Small intestine (tissue), 7 donors: ENCODE data around the gene FCRL3. TPM values are rescaled to one million over a fixed set of nuclear protein-coding genes. Genes with fewer than 3 reads are reported as not detected.

Source experiments
- DNase-seq, 2 donors: peaks; one replicate each; pipeline versions ENCODE4 v3.0.0 to v3.0.0-alpha.2; 2013
- FAIRE-seq: peaks from 2 replicates; lab custom pipeline; 2012; peaks lifted over from hg19 to GRCh38; lab: Jason Lieb, UNC
- H3K27ac ChIP-seq, 3 donors: one replicate each; pipeline ENCODE4 v1.5.1; 2013; ENCODE audit warnings: low read length in 2 of 3, mild to moderate bottlenecking in 2 of 3, control low read depth in 1 of 3, inconsistent platforms in 1 of 3, low read depth in 1 of 3, moderate library complexity in 1 of 3
- H3K27me3 ChIP-seq, 3 donors: one replicate each; pipeline ENCODE4 v1.6.1; 2013; ENCODE audit warnings: low read length in 3 of 3, inconsistent platforms in 1 of 3; ENCODE audit not compliant: control insufficient read depth in 3 of 3, insufficient read depth in 3 of 3
- H3K36me3 ChIP-seq, 3 donors: one replicate each; pipeline ENCODE4 v1.6.1; 2013; ENCODE audit warnings: low read length in 3 of 3, inconsistent platforms in 1 of 3, low read depth in 1 of 3, mild to moderate bottlenecking in 1 of 3, moderate library complexity in 1 of 3; ENCODE audit not compliant: control insufficient read depth in 3 of 3, insufficient read depth in 2 of 3
- H3K4me1 ChIP-seq, 3 donors: one replicate each; pipeline ENCODE4 v1.6.1; 2013; ENCODE audit warnings: low read length in 2 of 3, inconsistent platforms in 1 of 3, low read depth in 1 of 3, mild to moderate bottlenecking in 1 of 3, moderate library complexity in 1 of 3; ENCODE audit not compliant: control insufficient read depth in 3 of 3, insufficient read depth in 2 of 3
- H3K4me3 ChIP-seq, 3 donors: one replicate each; pipeline ENCODE4 v1.5.1; 2013; ENCODE audit warnings: low read length in 3 of 3, control low read depth in 1 of 3, inconsistent platforms in 1 of 3, low read depth in 1 of 3, mild to moderate bottlenecking in 1 of 3, moderate library complexity in 1 of 3
- H3K9me3 ChIP-seq, 2 donors: one replicate each; pipeline ENCODE4 v1.6.1; 2013; ENCODE audit warnings: low read depth in 1 of 2, low read length in 1 of 2; ENCODE audit not compliant: control insufficient read depth in 2 of 2, insufficient read depth in 1 of 2
- WGBS, 3 donors: extraction: QIAGEN DNeasy Blood & Tissue Kit; methylation state at CpG; one replicate each; pipeline ENCODE4 v1.1.7; 2013; 5-methylcytosine and 5-hydroxymethylcytosine counted together
- polyA plus RNA-seq, 4 donors: library from polyadenylated mRNA; stranded (reverse) in 3 of 4; unstranded in 1 of 4; fragments of 200-250 nt in 3 of 4; fragments of 120-200 nt in 1 of 4; gene quantifications; one replicate each; pipeline versions ENCODE4 v1.2.1 to v1.2.3, GENCODE V29; 2013
- donor health status: healthy with polysubstance abuse.
- donor health status: control.
- donor health status: control.
- donor health status: Bipolar disorder and iron deficiency.
- donor health status: healthy.

FCRL3 gene
- polyA plus RNA-seq, 4 donors, result 0.21 to 0.48 (median 0.27) TPM; not detected in 1

DNA sequence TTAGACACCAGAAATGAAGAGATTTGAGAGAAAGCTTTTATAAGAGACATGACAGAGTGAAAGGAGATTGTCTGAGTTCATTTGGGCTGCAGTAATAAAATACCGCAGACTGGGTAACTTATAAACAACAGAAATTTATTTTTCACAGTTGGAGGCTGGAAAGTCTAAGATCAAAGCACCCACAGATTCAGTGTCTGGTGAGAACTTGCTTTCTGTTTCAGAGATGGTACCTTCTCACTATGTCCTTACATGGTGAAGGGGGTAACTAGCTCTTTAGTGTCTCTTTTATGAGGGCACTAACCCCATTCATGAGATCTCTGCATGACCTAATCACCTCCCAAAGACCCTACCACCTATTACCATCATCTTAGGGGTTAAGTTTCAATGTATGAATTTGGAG is 71.8 kb downstream of the FCRL3 start:
- H3K9me3 ChIP-seq, result no peaks in the 10 kb centered on the region
- peaks cover 0 to 6% (median 0%) of the 10 kb centered on the region in 3 donors for H3K27me3 ChIP-seq
- H3K4me1 ChIP-seq, result no peaks in the 10 kb centered on the region
- no peak overlapping the region for H3K4me3 ChIP-seq
- DNase-seq, result no peak
- no peak for FAIRE-seq
- no peaks in the 10 kb centered on the region for H3K36me3 ChIP-seq
- no peak overlapping the region for H3K27ac ChIP-seq
- WGBS, 3 donors, result 73 to 87% (median 74%) methylated on average over 1 of the region's 1 CpG

Other genes starting within 250 kb of the FCRL3 start
- gene FCRL5, start 148.3 kb downstream of the FCRL3 start, polyA plus RNA-seq, result 1 to 10 TPM in 2 of 4 donors, under 1 TPM in 2; 0.22 to 2.7 (median 1.1) TPM
- under 1 TPM in 2 of 4 donors, not detected in 2; 0.09 to 0.21 TPM for gene FCRL4, start 102.7 kb downstream of the FCRL3 start, polyA plus RNA-seq
- gene FCRL2, start 76.4 kb upstream of the FCRL3 start, polyA plus RNA-seq, result 1 to 10 TPM in 1 of 4 donors, under 1 TPM in 2, not detected in 1; 0.56 to 1.1 (median 0.88) TPM
- under 1 TPM in 2 of 4 donors, not detected in 2; 0.24 to 1.00 TPM for gene FCRL1, start 119.4 kb upstream of the FCRL3 start, polyA plus RNA-seq
- gene CD5L, start 141.0 kb upstream of the FCRL3 start, polyA plus RNA-seq, result under 1 TPM in 1 of 4 donors, not detected in 3; 0.03 TPM